HG02588 (cell line): ENCODE measurements around the gene GREM2.

ENCODE experiments used
- ATAC-seq: cut with Tn5 transposase; IDR thresholded peaks from one replicate; pipeline ENCODE4 v1.9.1; 2021; ENCODE audit warnings: mild to moderate bottlenecking, moderate library complexity; ENCODE audit not compliant: unreplicated experiment

Gene GREM2

GRCh38 chr1:240562779-240563178, 49.2 kb downstream of the GREM2 start:
- no peak for ATAC-seq

- ATAC-seq, result no peak
These were observed 49.8 kb downstream of the GREM2 start for GRCh38 chr1:240562111-240562590.

- ATAC-seq, result no peak
These were observed 52.2 kb downstream of the GREM2 start for GRCh38 chr1:240559781-240560180.

GRCh38 chr1:240555524-240555923, 56.4 kb downstream of the GREM2 start:
- ATAC-seq, result no peak

- no peak for ATAC-seq
These were observed 58.6 kb downstream of the GREM2 start for GRCh38 chr1:240553351-240553750.

- ATAC-seq, result no peak
These were observed 72.1 kb downstream of the GREM2 start for GRCh38 chr1:240539769-240540414.

- ATAC-seq, result no peak
These were observed 73.1 kb downstream of the GREM2 start for GRCh38 chr1:240538776-240539430.

GRCh38 chr1:240533154-240533780, 78.7 kb downstream of the GREM2 start:
- no peak for ATAC-seq

GRCh38 chr1:240528591-240528990, 83.4 kb downstream of the GREM2 start:
- no peak for ATAC-seq

- no peak for ATAC-seq
These were observed 84.9 kb downstream of the GREM2 start for GRCh38 chr1:240527086-240527485.

- ATAC-seq, result no peak
These were observed 85.6 kb downstream of the GREM2 start for GRCh38 chr1:240526312-240526711.

GRCh38 chr1:240524356-240525069, 87.4 kb downstream of the GREM2 start:
- ATAC-seq, result no peak

- ATAC-seq, result no peak
These were observed 89.7 kb downstream of the GREM2 start for GRCh38 chr1:240522122-240522822.

GRCh38 chr1:240517891-240518290, 94.1 kb downstream of the GREM2 start:
- ATAC-seq, result no peak

GRCh38 chr1:240516069-240516468, 95.9 kb downstream of the GREM2 start:
- ATAC-seq, result no peak

- ATAC-seq, result no peak
These were observed 96.5 kb downstream of the GREM2 start for GRCh38 chr1:240515505-240515904.

GRCh38 chr1:240511789-240512188, 100.2 kb downstream of the GREM2 start:
- no peak for ATAC-seq

GRCh38 chr1:240508950-240509349, 103.0 kb downstream of the GREM2 start:
- ATAC-seq, result no peak

GRCh38 chr1:240508201-240508600, 103.8 kb downstream of the GREM2 start:
- ATAC-seq, result no peak

- ATAC-seq, result no peak
These were observed 105.8 kb downstream of the GREM2 start for GRCh38 chr1:240506176-240506575.

- no peak for ATAC-seq
These were observed 108.4 kb downstream of the GREM2 start for GRCh38 chr1:240503558-240503957.
